HCT116 (cell line): ENCODE measurements around the gene SPACDR. TPM values are rescaled to one million over a fixed set of nuclear protein-coding genes. Genes with fewer than 3 reads are reported as not detected.

Source experiments
- ATAC-seq: fragments of 200-7000 bp; cut with Tn5 transposase; 2 replicates; pipeline ENCODE4 v1.9.1; 2020; ENCODE audit warnings: mild to moderate bottlenecking, moderate library complexity
- BruUV-seq: library from RNA; stranded (reverse); fragments of 400-500 nt; replicated peaks from 2 replicates; lab custom pipeline; 2021; lab: Mats Ljungman, UMichigan
- CTCF ChIA-PET: fragments of 300-600 bp; sonication (Branson Sonifier 250); formaldehyde crosslinking; loops from one replicate; lab custom pipeline; 2021; ENCODE audit warnings: antibody characterized with exemption; lab: Charles Lee
- POLR2A ChIA-PET: fragments of 300-600, 350-600 bp; sonication (Branson Sonifier 250); formaldehyde crosslinking; loops from one replicate; lab custom pipeline; 2021; ENCODE audit warnings: antibody characterized with exemption; lab: Charles Lee
- RAD21 ChIA-PET, 2 experiments: fragments of 300-600 bp; sonication (Branson Sonifier 250); formaldehyde crosslinking; loops; one replicate each; lab custom pipeline; 2023; ENCODE audit warnings: low total read pairs in 2 of 2; ENCODE audit not compliant: uncharacterized antibody in 2 of 2, unreplicated experiment in 2 of 2, low non-redundant PET in 1 of 2; lab: Charles Lee
- DNase-seq: peaks from one replicate; pipeline ENCODE4 v3.0.0-alpha.2; 2010; ENCODE audit warnings: low read depth, low spot score
- H2AFZ ChIP-seq: fragments of 200-600 bp; shearing (Covaris generic), sonication (generic); 2 replicates; pipeline ENCODE4 v1.6.1; 2017; ENCODE audit warnings: low read depth, mixed run types, mixed read lengths, antibody characterized with exemption, low read length; ENCODE audit not compliant: poor library complexity, severe bottlenecking
- H3K27ac ChIP-seq: 2 replicates; pipeline ENCODE4 v1.5.1; 2012; ENCODE audit warnings: low read depth, low read length
- H3K27me3 ChIP-seq: fragments of 200-600 bp; sonication (generic); 2 replicates; pipeline ENCODE4 v1.6.1; 2016; ENCODE audit warnings: mixed run types, low read length, mixed read lengths; ENCODE audit not compliant: insufficient read depth
- H3K36me3 ChIP-seq, 2 experiments: fragments of 200-500 bp in 1 of 2; fragments of 200-600 bp in 1 of 2; sonication (Bioruptor generic) in 1 of 2; sonication (generic) in 1 of 2; 2 replicates each; pipeline versions ENCODE4 v1.5.1 to v1.6.1; 2014 to 2016; ENCODE audit warnings: low read length in 2 of 2, inconsistent platforms in 1 of 2, mixed read lengths in 1 of 2, mixed run types in 1 of 2; ENCODE audit not compliant: insufficient read depth in 2 of 2, control insufficient read depth in 1 of 2
- H3K4me1 ChIP-seq, 2 experiments: fragments of 200-600 bp in 1 of 2; sonication (generic) in 1 of 2; 2 replicates each; pipeline versions ENCODE4 v1.5.1 to v1.6.1; 2012 to 2017; ENCODE audit warnings: low read length in 2 of 2, inconsistent platforms in 1 of 2, mild to moderate bottlenecking in 1 of 2, mixed read lengths in 1 of 2, mixed run types in 1 of 2, moderate library complexity in 1 of 2; ENCODE audit not compliant: insufficient read depth in 2 of 2, control insufficient read depth in 1 of 2
- H3K4me2 ChIP-seq: fragments of 200-600 bp; sonication (generic); 2 replicates; pipeline ENCODE4 v1.6.1; 2017; ENCODE audit warnings: mixed run types, low read length, mixed read lengths
- H3K4me3 ChIP-seq, 2 experiments: fragments of 200-600 bp in 1 of 2; sonication (generic) in 1 of 2; replicated peaks in 1 of 2; 2 replicates each; pipeline ENCODE4 v1.5.1; 2011 to 2016; ENCODE audit warnings: low read length in 2 of 2, control low read depth in 1 of 2, low read depth in 1 of 2, mild to moderate bottlenecking in 1 of 2, mixed read lengths in 1 of 2, mixed run types in 1 of 2
- H3K79me2 ChIP-seq: fragments of 200-600 bp; sonication (generic); 2 replicates; pipeline ENCODE4 v1.6.1; 2017; ENCODE audit warnings: mild to moderate bottlenecking, mixed run types, low read length, moderate library complexity, mixed read lengths; ENCODE audit not compliant: insufficient read depth
- H3K9ac ChIP-seq: fragments of 200-600 bp; sonication (generic); 2 replicates; pipeline ENCODE4 v1.6.1; 2016; ENCODE audit warnings: low read length, mixed read lengths
- H3K9me2 ChIP-seq: fragments of 200-600 bp; sonication (generic), shearing (Covaris generic); 2 replicates; pipeline ENCODE4 v1.6.1; 2017; ENCODE audit warnings: mixed run types, mild to moderate bottlenecking, moderate library complexity; ENCODE audit not compliant: insufficient read depth
- H3K9me3 ChIP-seq, 2 experiments: fragments of 200-500 bp in 1 of 2; fragments of 200-600 bp in 1 of 2; sonication (Bioruptor generic) in 1 of 2; sonication (generic) in 1 of 2; 2 replicates each; pipeline ENCODE4 v1.6.1; 2014 to 2017; ENCODE audit warnings: low read length in 2 of 2, mixed read lengths in 2 of 2, inconsistent platforms in 1 of 2, low read depth in 1 of 2, mild to moderate bottlenecking in 1 of 2, mixed run types in 1 of 2, moderate library complexity in 1 of 2; ENCODE audit not compliant: control insufficient read depth in 1 of 2, insufficient read depth in 1 of 2
- H4K20me1 ChIP-seq: fragments of 200-600 bp; sonication (generic), shearing (Covaris generic); 2 replicates; pipeline ENCODE4 v1.6.1; 2017; ENCODE audit warnings: mixed run types, mild to moderate bottlenecking, moderate library complexity; ENCODE audit not compliant: insufficient read depth
- CEBPB ChIP-seq: IDR thresholded peaks from 2 replicates; pipeline ENCODE4 v1.6.1; 2012; ENCODE audit warnings: low read depth
- EGR1 ChIP-seq: IDR thresholded peaks from 2 replicates; pipeline ENCODE4 v1.6.1; 2012; ENCODE audit warnings: low read depth
- ELF1 ChIP-seq: IDR thresholded peaks from 2 replicates; pipeline ENCODE4 v1.6.1; 2012; ENCODE audit warnings: low read depth, borderline replicate concordance
- EZH2phosphoT487 ChIP-seq: fragments of 200-600 bp; IDR thresholded peaks from 2 replicates; pipeline ENCODE4 v1.6.1; 2018; ENCODE audit warnings: antibody characterized with exemption, borderline replicate concordance
- MAX ChIP-seq: IDR thresholded peaks from 2 replicates; pipeline ENCODE4 v1.6.1; 2012
- POLR2A ChIP-seq: IDR thresholded peaks from 2 replicates; pipeline ENCODE4 v1.7.0; 2011; ENCODE audit warnings: borderline replicate concordance; ENCODE audit not compliant: insufficient read depth, insufficient read length; ENCODE audit errors: extremely low read depth
- POLR2AphosphoS5 ChIP-seq: IDR thresholded peaks from 2 replicates; pipeline ENCODE4 v1.6.1; 2011; ENCODE audit warnings: mild to moderate bottlenecking, low read depth, low read length, moderate library complexity
- SIN3A ChIP-seq: IDR thresholded peaks from 2 replicates; pipeline ENCODE4 v1.6.1; 2012; ENCODE audit warnings: low read depth
- SP1 ChIP-seq: IDR thresholded peaks from 2 replicates; pipeline ENCODE4 v1.6.1; 2012; ENCODE audit warnings: low read depth
- ZNF274 ChIP-seq: fragments of 200-500 bp; sonication (Bioruptor generic); IDR thresholded peaks from 2 replicates; pipeline ENCODE4 v1.6.1; 2014; ENCODE audit warnings: mild to moderate bottlenecking, low read depth, low read length, inconsistent platforms
- intact Hi-C: fragments of 100-400 bp; cut with micrococcal nuclease; formaldehyde crosslinking; loops from 2 replicates; pipeline ENCODE4 v1.10.0; 2022
- total RNA-seq: library from RNA; stranded (reverse); gene quantifications from one replicate; pipeline ENCODE4 v1.2.1, GENCODE V29; 2021; ENCODE audit not compliant: unreplicated experiment
- TF ChIP-seq, protein P1 (sequence below): IDR thresholded peaks from 2 replicates; pipeline ENCODE4 v1.6.1; 2012
- TF ChIP-seq, protein P2 (sequence below), 3 experiments: fragments of 200-600 bp in 1 of 3; sonication (generic) in 1 of 3; IDR thresholded peaks in 2 of 3; conservative IDR thresholded peaks in 1 of 3; 2 replicates each; pipeline ENCODE4 v1.5.1; 2012 to 2017; ENCODE audit warnings: low read depth in 2 of 3, low read length in 2 of 3, antibody characterized with exemption in 1 of 3, borderline replicate concordance in 1 of 3, control low read depth in 1 of 3, mild to moderate bottlenecking in 1 of 3, mixed read lengths in 1 of 3, mixed run types in 1 of 3, moderate library complexity in 1 of 3; ENCODE audit not compliant: insufficient read depth in 1 of 3
- TF ChIP-seq, protein P3 (sequence below): IDR thresholded peaks from 2 replicates; pipeline ENCODE4 v1.6.1; 2012; ENCODE audit warnings: low read depth

Gene SPACDR
- total RNA-seq, 1 experiment from 2014 or later = 1.7 TPM

GRCh38 chr7:100446040-100446439 lies 18.0 kb downstream of the SPACDR start:
- TF ChIP-seq ELF1 (no peak), POLR2A (no peak), EGR1 (no peak), POLR2AphosphoS5 (no peak), SIN3A (no peak), SP1 (no peak), ZNF274 (no peak), CEBPB (no peak), EZH2phosphoT487 (no peak), MAX (no peak)
- TF ChIP-seq, protein P1, sequence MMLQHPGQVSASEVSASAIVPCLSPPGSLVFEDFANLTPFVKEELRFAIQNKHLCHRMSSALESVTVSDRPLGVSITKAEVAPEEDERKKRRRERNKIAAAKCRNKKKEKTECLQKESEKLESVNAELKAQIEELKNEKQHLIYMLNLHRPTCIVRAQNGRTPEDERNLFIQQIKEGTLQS = no peak
- TF ChIP-seq, protein P2, sequence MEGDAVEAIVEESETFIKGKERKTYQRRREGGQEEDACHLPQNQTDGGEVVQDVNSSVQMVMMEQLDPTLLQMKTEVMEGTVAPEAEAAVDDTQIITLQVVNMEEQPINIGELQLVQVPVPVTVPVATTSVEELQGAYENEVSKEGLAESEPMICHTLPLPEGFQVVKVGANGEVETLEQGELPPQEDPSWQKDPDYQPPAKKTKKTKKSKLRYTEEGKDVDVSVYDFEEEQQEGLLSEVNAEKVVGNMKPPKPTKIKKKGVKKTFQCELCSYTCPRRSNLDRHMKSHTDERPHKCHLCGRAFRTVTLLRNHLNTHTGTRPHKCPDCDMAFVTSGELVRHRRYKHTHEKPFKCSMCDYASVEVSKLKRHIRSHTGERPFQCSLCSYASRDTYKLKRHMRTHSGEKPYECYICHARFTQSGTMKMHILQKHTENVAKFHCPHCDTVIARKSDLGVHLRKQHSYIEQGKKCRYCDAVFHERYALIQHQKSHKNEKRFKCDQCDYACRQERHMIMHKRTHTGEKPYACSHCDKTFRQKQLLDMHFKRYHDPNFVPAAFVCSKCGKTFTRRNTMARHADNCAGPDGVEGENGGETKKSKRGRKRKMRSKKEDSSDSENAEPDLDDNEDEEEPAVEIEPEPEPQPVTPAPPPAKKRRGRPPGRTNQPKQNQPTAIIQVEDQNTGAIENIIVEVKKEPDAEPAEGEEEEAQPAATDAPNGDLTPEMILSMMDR (IDR thresholded peaks at IDR 0.05 in 2 of 3, conservative IDR thresholded peaks at IDR 0.05 in 1 of 3; ENCODE audit: borderline replicate concordance in 1 of 3, insufficient read depth in 1 of 3, low read depth in 2 of 3, low read length in 2 of 3) = no peak
- TF ChIP-seq, protein P3, sequence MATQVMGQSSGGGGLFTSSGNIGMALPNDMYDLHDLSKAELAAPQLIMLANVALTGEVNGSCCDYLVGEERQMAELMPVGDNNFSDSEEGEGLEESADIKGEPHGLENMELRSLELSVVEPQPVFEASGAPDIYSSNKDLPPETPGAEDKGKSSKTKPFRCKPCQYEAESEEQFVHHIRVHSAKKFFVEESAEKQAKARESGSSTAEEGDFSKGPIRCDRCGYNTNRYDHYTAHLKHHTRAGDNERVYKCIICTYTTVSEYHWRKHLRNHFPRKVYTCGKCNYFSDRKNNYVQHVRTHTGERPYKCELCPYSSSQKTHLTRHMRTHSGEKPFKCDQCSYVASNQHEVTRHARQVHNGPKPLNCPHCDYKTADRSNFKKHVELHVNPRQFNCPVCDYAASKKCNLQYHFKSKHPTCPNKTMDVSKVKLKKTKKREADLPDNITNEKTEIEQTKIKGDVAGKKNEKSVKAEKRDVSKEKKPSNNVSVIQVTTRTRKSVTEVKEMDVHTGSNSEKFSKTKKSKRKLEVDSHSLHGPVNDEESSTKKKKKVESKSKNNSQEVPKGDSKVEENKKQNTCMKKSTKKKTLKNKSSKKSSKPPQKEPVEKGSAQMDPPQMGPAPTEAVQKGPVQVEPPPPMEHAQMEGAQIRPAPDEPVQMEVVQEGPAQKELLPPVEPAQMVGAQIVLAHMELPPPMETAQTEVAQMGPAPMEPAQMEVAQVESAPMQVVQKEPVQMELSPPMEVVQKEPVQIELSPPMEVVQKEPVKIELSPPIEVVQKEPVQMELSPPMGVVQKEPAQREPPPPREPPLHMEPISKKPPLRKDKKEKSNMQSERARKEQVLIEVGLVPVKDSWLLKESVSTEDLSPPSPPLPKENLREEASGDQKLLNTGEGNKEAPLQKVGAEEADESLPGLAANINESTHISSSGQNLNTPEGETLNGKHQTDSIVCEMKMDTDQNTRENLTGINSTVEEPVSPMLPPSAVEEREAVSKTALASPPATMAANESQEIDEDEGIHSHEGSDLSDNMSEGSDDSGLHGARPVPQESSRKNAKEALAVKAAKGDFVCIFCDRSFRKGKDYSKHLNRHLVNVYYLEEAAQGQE = no peak
- TF ChIP-seq, all 23 proteins: peak for 0
- Histone ChIP-seq H3K4me1 (peaks cover 0 to 21% of the 10 kb centered on the region in 2 experiments; a peak in 2 of 4 replicates), H3K9ac (no peak overlapping the region), H3K36me3 (no peaks in the 10 kb centered on the region), H2AFZ (no peak overlapping the region), H3K79me2 (no peaks in the 10 kb centered on the region), H3K27me3 (no peaks in the 10 kb centered on the region), H3K9me3 (no peaks in the 10 kb centered on the region), H3K4me2 (no peak overlapping the region), H4K20me1 (no peaks in the 10 kb centered on the region), H3K4me3 (no peak overlapping the region), H3K9me2 (no peaks in the 10 kb centered on the region), H3K27ac (no peak overlapping the region)
- BruUV-seq = no TSS peak
- RAD21 ChIA-PET = no interaction called here
- POLR2A ChIA-PET = interaction anchor here (1.9 kb wide), 1 partner anchor 17 kb away, joined by 6 read pairs; the partner anchor contains the start of gene ZCWPW1
- no peak for ATAC-seq
- CTCF ChIA-PET = no interaction called here
- intact Hi-C loops = no loop called here
- no peak for DNase-seq
